GM12878 (cell line): Measurements from ENCODE around the gene LRRC2. TPM values are rescaled to one million over a fixed set of nuclear protein-coding genes. Genes with fewer than 3 reads are reported as not detected.
"Not testable (repeated sequence)": the region's sequence is repeated elsewhere in the genome, so short reads cannot be mapped to it uniquely, and the experiment has no call there.

Source experiments
- ATAC-seq: fragments of 200-7000 bp; cut with Tn5 transposase; 3 replicates; pipeline ENCODE4 v1.9.1; 2020; ENCODE audit warnings: mild to moderate bottlenecking, moderate library complexity
- BruUV-seq: library from RNA; stranded (reverse); fragments of 400-500 nt; replicated peaks from 2 replicates; lab custom pipeline; 2021; lab: Mats Ljungman, UMichigan
- CTCF ChIA-PET: fragments of 300-600 bp; sonication (Branson Sonifier 250); formaldehyde crosslinking; extraction: SDS; loops from one replicate; lab custom pipeline; 2021; ENCODE audit warnings: inconsistent platforms; lab: Yijun Ruan, JAX
- POLR2A ChIA-PET: fragments of 350-600 bp; formaldehyde crosslinking; extraction: SDS; loops from one replicate; lab custom pipeline; 2021; ENCODE audit warnings: inconsistent platforms; lab: Charles Lee
- RAD21 ChIA-PET: fragments of 300-600 bp; sonication (Branson Sonifier 250); formaldehyde crosslinking; loops from one replicate; lab custom pipeline; 2023; ENCODE audit warnings: antibody characterized with exemption; ENCODE audit not compliant: unreplicated experiment; lab: Charles Lee
- SMC1A ChIA-PET: fragments of 300-600 bp; sonication (Branson Sonifier 250); formaldehyde crosslinking; loops from one replicate; lab custom pipeline; 2023; ENCODE audit not compliant: unreplicated experiment, uncharacterized antibody; lab: Charles Lee
- DNase-seq: peaks from one replicate; pipeline ENCODE4 v3.0.0-alpha.2; 2011; ENCODE audit warnings: low read depth, low spot score
- FAIRE-seq: peaks from 3 replicates; lab custom pipeline; 2011; peaks lifted over from hg19 to GRCh38; lab: Jason Lieb, UNC
- H2AFZ ChIP-seq: 2 replicates; pipeline ENCODE4 v1.6.0; 2011; ENCODE audit warnings: low read depth, low read length, control low read depth; ENCODE audit not compliant: control insufficient read depth
- H3K27ac ChIP-seq: 2 replicates; pipeline ENCODE4 v1.5.1; 2011; ENCODE audit warnings: control low read depth; ENCODE audit not compliant: control insufficient read depth, insufficient read depth
- H3K27me3 ChIP-seq, 2 experiments: replicated peaks in 1 of 2; 2 replicates each; pipeline versions ENCODE4 v1.6.0 to v1.6.1; 2011; ENCODE audit warnings: low read length in 1 of 2; ENCODE audit not compliant: control insufficient read depth in 2 of 2, insufficient read depth in 2 of 2
- H3K36me3 ChIP-seq, 2 experiments: 2 replicates each; pipeline ENCODE4 v1.5.1; 2011; ENCODE audit warnings: low read length in 1 of 2; ENCODE audit not compliant: control insufficient read depth in 2 of 2, insufficient read depth in 2 of 2
- H3K4me1 ChIP-seq: 2 replicates; pipeline ENCODE4 v1.6.1; 2011; ENCODE audit warnings: mild to moderate bottlenecking, low read length, moderate library complexity, mixed read lengths; ENCODE audit not compliant: control insufficient read depth, insufficient read depth
- H3K4me2 ChIP-seq: 2 replicates; pipeline ENCODE4 v1.6.0; 2011; ENCODE audit warnings: control low read depth; ENCODE audit not compliant: control insufficient read depth, insufficient read depth
- H3K4me3 ChIP-seq: fragments of 200-600 bp; sonication (generic); 2 replicates; pipeline ENCODE4 v1.5.1; 2016
- H3K79me2 ChIP-seq: 2 replicates; pipeline ENCODE4 v1.6.0; 2011; ENCODE audit warnings: low read length; ENCODE audit not compliant: control insufficient read depth, insufficient read depth
- H3K9ac ChIP-seq: 2 replicates; pipeline ENCODE4 v1.8.0; 2011; ENCODE audit warnings: low read length, control low read depth, mixed read lengths; ENCODE audit not compliant: control insufficient read depth, insufficient read depth
- H3K9me3 ChIP-seq: replicated peaks from 3 replicates; pipeline ENCODE4 v1.5.1; 2011; ENCODE audit warnings: mild to moderate bottlenecking, low read length; ENCODE audit not compliant: control insufficient read depth, insufficient read depth
- H4K20me1 ChIP-seq: 2 replicates; pipeline ENCODE4 v1.6.0; 2011; ENCODE audit not compliant: control insufficient read depth, insufficient read depth
- ATF2 ChIP-seq: IDR thresholded peaks from 2 replicates; pipeline ENCODE4 v1.6.1; 2012; ENCODE audit warnings: low read length, inconsistent platforms
- BCL11A ChIP-seq: IDR thresholded peaks from 2 replicates; pipeline ENCODE4 v1.6.1; 2011; ENCODE audit warnings: low read depth, low read length
- CBX3 ChIP-seq: fragments of 200-600 bp; sonication (generic); IDR thresholded peaks from 2 replicates; pipeline ENCODE4 v1.6.1; 2016; ENCODE audit warnings: low read depth, borderline replicate concordance
- CHD1 ChIP-seq: IDR thresholded peaks from 2 replicates; pipeline ENCODE4 v1.6.1; 2012; ENCODE audit warnings: low read depth, low read length, improper control_type of control experiment
- CHD2 ChIP-seq: IDR thresholded peaks from 2 replicates; pipeline ENCODE4 v1.6.1; 2011; ENCODE audit warnings: low read depth, low read length, improper control_type of control experiment, borderline replicate concordance
- CHD4 ChIP-seq: fragments of 200-600 bp; sonication (generic); IDR thresholded peaks from 2 replicates; pipeline ENCODE4 v1.6.1; 2016; ENCODE audit warnings: mild to moderate bottlenecking
- HCFC1 ChIP-seq: fragments of 150-350 bp; IDR thresholded peaks from 2 replicates; pipeline ENCODE4 v1.6.1; 2014; ENCODE audit warnings: low read length
- IKZF2 ChIP-seq, 2 experiments: fragments of 450-650 bp; IDR thresholded peaks; 2 replicates each; pipeline ENCODE4 v1.6.1; 2017; ENCODE audit warnings: mild to moderate bottlenecking in 2 of 2, moderate library complexity in 2 of 2
- MYC ChIP-seq: IDR thresholded peaks from 2 replicates; pipeline ENCODE4 v1.6.1; 2011; ENCODE audit warnings: mild to moderate bottlenecking, low read length, moderate library complexity, inconsistent platforms; ENCODE audit not compliant: insufficient read depth, insufficient replicate concordance, insufficient read length, severe bottlenecking
- POLR2AphosphoS2 ChIP-seq: IDR thresholded peaks from 2 replicates; pipeline ENCODE4 v1.6.1; 2011; ENCODE audit warnings: low read depth, mild to moderate bottlenecking, low read length, improper control_type of control experiment, moderate library complexity
- POLR2AphosphoS5 ChIP-seq: IDR thresholded peaks from 2 replicates; pipeline ENCODE4 v1.6.1; 2011; ENCODE audit warnings: mild to moderate bottlenecking, low read length, inconsistent platforms
- SREBF2 ChIP-seq: IDR thresholded peaks from 2 replicates; pipeline ENCODE4 v1.6.1; 2012; ENCODE audit warnings: mild to moderate bottlenecking, low read length
- ZBTB33 ChIP-seq: fragments of 450-650 bp; IDR thresholded peaks from 2 replicates; pipeline ENCODE4 v1.6.1; 2017; ENCODE audit warnings: mild to moderate bottlenecking
- WGBS: methylation state at CpG from one replicate; pipeline ENCODE4 v1.1.6; 2016; ENCODE audit warnings: low lambda C conversion rate; ENCODE audit not compliant: insufficient replicate concordance, insufficient coverage; ENCODE audit errors: missing lambda C conversion rate; 5-methylcytosine and 5-hydroxymethylcytosine counted together
- in situ Hi-C: fragments of 300-500 bp; cut with MboI; formaldehyde crosslinking; loops from 9 replicates; pipeline ENCODE4 v1.14.3; 2018; ENCODE audit warnings: mixed read lengths
- intact Hi-C: fragments of 100-400 bp; cut with micrococcal nuclease; formaldehyde crosslinking; loops from one replicate; pipeline ENCODE4 v1.14.2; 2022; ENCODE audit not compliant: unreplicated experiment
- polyA plus RNA-seq, 11 experiments: library from polyadenylated mRNA; depleted of rRNA in 4 of 11; unstranded in 6 of 11; stranded (reverse) in 5 of 11; fragments of >200 nt; fragmentation: Nextera tagmentation in 4 of 11; fragmentation: Illumina TruSeq in 1 of 11; extraction: Ambion mirVana in 4 of 11; extraction: Trizol in 1 of 11; gene quantifications; 1 replicate in 1 of 11; 2 replicates in 10 of 11; pipeline versions ENCODE4 v1.2.1 to v1.2.3, GENCODE V29; 2011 to 2016; ENCODE audit warnings: inconsistent platforms in 2 of 11, missing spikeins in 2 of 11, low read depth in 1 of 11
- total RNA-seq, 4 experiments: library from RNA; depleted of rRNA in 3 of 4; stranded (reverse); fragments of >200 nt in 3 of 4; fragmentation: Illumina TruSeq in 1 of 4; extraction: Trizol in 1 of 4; gene quantifications; 2 replicates each; pipeline versions ENCODE4 v1.2.1 to v1.2.3, GENCODE V29; 2013 to 2021

The LRRC2 gene
- total and polyA plus RNA-seq, 10 of the 15 experiments (the other 5 are each of a cell fraction or from before 2014, with no cell fraction given): not detected

GRCh38 chr3:46523556-46523955 is 42.5 kb downstream of the LRRC2 start:
- no peaks in the 10 kb centered on the region for H3K9me3 ChIP-seq
- H3K9ac ChIP-seq: no peak overlapping the region
- BruUV-seq: no TSS peak
- intact Hi-C loops (no loop called here), in situ Hi-C loops (no loop called here)
- no peaks in the 10 kb centered on the region for H3K79me2 ChIP-seq
- no peak overlapping the region for H3K27ac ChIP-seq
- no peaks in the 10 kb centered on the region for H3K4me1 ChIP-seq
- no peak overlapping the region for H3K4me2 ChIP-seq
- H3K4me3 ChIP-seq: no peak overlapping the region
- no peak for ATAC-seq
- no peak overlapping the region for H2AFZ ChIP-seq
- no peaks in the 10 kb centered on the region for H3K27me3 ChIP-seq
- no peaks in the 10 kb centered on the region for H4K20me1 ChIP-seq
- DNase-seq: no peak
- SMC1A ChIA-PET: no interaction called here
- RAD21 ChIA-PET: no interaction called here
- CTCF ChIA-PET: no interaction called here
- H3K36me3 ChIP-seq: no peaks in the 10 kb centered on the region
- FAIRE-seq: no peak
- POLR2A ChIA-PET: no interaction called here
- WGBS: 100% methylated on average over 2 of the region's 2 CpGs
- TF ChIP-seq IKZF2 (IDR thresholded peaks at IDR 0.05) (no peak), SREBF2 (no peak), MYC (no peak), CHD2 (no peak), POLR2AphosphoS2 (no peak), POLR2AphosphoS5 (no peak), CBX3 (no peak), ZBTB33 (no peak), ATF2 (no peak), CHD1 (no peak), HCFC1 (no peak), BCL11A (no peak), CHD4 (no peak)

GRCh38 chr3:46522201-46522600 is 43.9 kb downstream of the LRRC2 start:
- H3K4me1 ChIP-seq, H3K27me3 ChIP-seq, ATAC-seq, H3K9me3 ChIP-seq, H3K9ac ChIP-seq, H3K79me2 ChIP-seq, H3K4me3 ChIP-seq, RAD21 ChIA-PET, FAIRE-seq, intact Hi-C loops, in situ Hi-C loops, H3K36me3 ChIP-seq, BruUV-seq, H3K27ac ChIP-seq, DNase-seq, H4K20me1 ChIP-seq, H3K4me2 ChIP-seq, H2AFZ ChIP-seq: not testable (repeated sequence)
- POLR2A ChIA-PET: interaction anchor here (1.1 kb wide), 1 partner anchor 18 kb away, joined by 3 read pairs; no protein-coding TSS in a partner anchor
- 84% methylated on average over 4 of the region's 4 CpGs for WGBS
- CTCF ChIA-PET: interaction anchor here (0.5 to 1.4 kb wide), 2 partner anchors 33 to 935 kb away, joined by 5 to 7 read pairs; no protein-coding TSS in a partner anchor
- SMC1A ChIA-PET: interaction anchor here (0.7 to 0.8 kb wide), 2 partner anchors 34 to 109 kb away, joined by 3 read pairs; no protein-coding TSS in a partner anchor
